Measurements from ENCODE around the gene RNGTT. TPM values are rescaled to one million over a fixed set of nuclear protein-coding genes. Genes with fewer than 3 reads are reported as not detected.

RNGTT gene
- polyA plus RNA-seq, 1 donor (not counting 4 experiments of a cell fraction or from before 2014, with no cell fraction given): 9.7 TPM

GRCh38 chr6:88609983-88610382, 353.4 kb downstream of the RNGTT start:
- Histone ChIP-seq H3K27me3 (ENCODE audit: control insufficient read depth, extremely low read depth, insufficient read depth, low read length) (no peaks in the 10 kb centered on the region), H3K9ac (ENCODE audit: control insufficient read depth, extremely low read depth, insufficient read depth, low read length) (no peak overlapping the region), H3K36me3 (ENCODE audit: control insufficient read depth in 2 of 2, extremely low read depth in 1 of 2, insufficient read depth in 2 of 2, low read length in 2 of 2) (peaks cover 0 to 1% of the 10 kb centered on the region in 2 experiments), H3K27ac (ENCODE audit: control insufficient read depth, insufficient read depth, low read length) (no peak overlapping the region), H3K9me3 (ENCODE audit: control insufficient read depth, low read depth, low read length) (no peaks in the 10 kb centered on the region), H3K9me1 (ENCODE audit: control insufficient read depth, extremely low read depth, insufficient read depth, low read length) (no peaks in the 10 kb centered on the region), H3K4me2 (ENCODE audit: control insufficient read depth, extremely low read depth, insufficient read depth, low read depth, low read length) (no peak overlapping the region), H2AFZ (ENCODE audit: control insufficient read depth, low read length) (no peak overlapping the region), H3K4me3 (ENCODE audit: control insufficient read depth in 2 of 3, extremely low read depth in 1 of 3, insufficient read depth in 2 of 3, low read depth in 1 of 3, low read length in 3 of 3) (no peak overlapping the region), H3K4me1 (ENCODE audit: control insufficient read depth, extremely low read depth, insufficient read depth, low read length) (no peaks in the 10 kb centered on the region), H4K20me1 (ENCODE audit: control insufficient read depth, extremely low read depth, insufficient read depth, low read length) (no peaks in the 10 kb centered on the region), H3K79me2 (ENCODE audit: control insufficient read depth, insufficient read depth, low read length) (no peaks in the 10 kb centered on the region)
- dilution Hi-C loops (cut with MboI; ENCODE audit: extremely low pct_ligation_motif_present, low sequenced_read_pairs): no loop called here
- FAIRE-seq (no peak), DNase-seq (ENCODE audit: low read depth, low spot score) (no peak)
- TF ChIP-seq EZH2 (IDR thresholded peaks at IDR 0.05; ENCODE audit: low read length) (no peak), CTCF (optimal IDR thresholded peaks at IDR 0.05 in 1 of 3, IDR thresholded peaks at IDR 0.05 in 1 of 3, conservative IDR thresholded peaks at IDR 0.05 in 1 of 3; ENCODE audit: extremely low read depth in 1 of 3, insufficient read depth in 2 of 3, low read length in 3 of 3) (no peak)

GRCh38 chr6:88605271-88605670, 358.1 kb downstream of the RNGTT start:
- no peak for TF ChIP-seq EZH2 (IDR thresholded peaks at IDR 0.05; ENCODE audit: low read length)
- no peak for TF ChIP-seq CTCF (optimal IDR thresholded peaks at IDR 0.05 in 1 of 3, IDR thresholded peaks at IDR 0.05 in 1 of 3, conservative IDR thresholded peaks at IDR 0.05 in 1 of 3; ENCODE audit: extremely low read depth in 1 of 3, insufficient read depth in 2 of 3, low read length in 3 of 3)
- no peaks in the 10 kb centered on the region for H3K9me1 ChIP-seq (ENCODE audit: control insufficient read depth, extremely low read depth, insufficient read depth, low read length)
- H3K9ac ChIP-seq (ENCODE audit: control insufficient read depth, extremely low read depth, insufficient read depth, low read length): no peak overlapping the region
- H3K4me3 ChIP-seq (ENCODE audit: control insufficient read depth in 2 of 3, extremely low read depth in 1 of 3, insufficient read depth in 2 of 3, low read depth in 1 of 3, low read length in 3 of 3): no peak overlapping the region
- no peaks in the 10 kb centered on the region for H3K9me3 ChIP-seq (ENCODE audit: control insufficient read depth, low read depth, low read length)
- H4K20me1 ChIP-seq (ENCODE audit: control insufficient read depth, extremely low read depth, insufficient read depth, low read length): no peaks in the 10 kb centered on the region
- H3K36me3 ChIP-seq (ENCODE audit: control insufficient read depth in 2 of 2, extremely low read depth in 1 of 2, insufficient read depth in 2 of 2, low read length in 2 of 2): no peaks in the 10 kb centered on the region
- DNase-seq (ENCODE audit: low read depth, low spot score) (no peak), FAIRE-seq (no peak)
- H3K27ac ChIP-seq (ENCODE audit: control insufficient read depth, insufficient read depth, low read length): no peak overlapping the region
- H3K79me2 ChIP-seq (ENCODE audit: control insufficient read depth, insufficient read depth, low read length): no peaks in the 10 kb centered on the region
- H3K4me1 ChIP-seq (ENCODE audit: control insufficient read depth, extremely low read depth, insufficient read depth, low read length): no peaks in the 10 kb centered on the region
- H3K4me2 ChIP-seq (ENCODE audit: control insufficient read depth, extremely low read depth, insufficient read depth, low read depth, low read length): no peak overlapping the region
- H2AFZ ChIP-seq (ENCODE audit: control insufficient read depth, low read length): no peak overlapping the region
- dilution Hi-C loops (cut with MboI; ENCODE audit: extremely low pct_ligation_motif_present, low sequenced_read_pairs): no loop called here
- no peaks in the 10 kb centered on the region for H3K27me3 ChIP-seq (ENCODE audit: control insufficient read depth, extremely low read depth, insufficient read depth, low read length)
